Endothelial cell of umbilical vein (primary cell): ENCODE measurements around the gene R3HDML. TPM values are rescaled to one million over a fixed set of nuclear protein-coding genes. Genes with fewer than 3 reads are reported as not detected.

Source experiments
- BruUV-seq: library from RNA; stranded (reverse); fragments of 400-500 nt; replicated peaks from 2 replicates; lab custom pipeline; 2021; lab: Mats Ljungman, UMichigan
- CTCF ChIA-PET: fragments of 300-600, 350-600 bp; sonication (Branson Sonifier 250); formaldehyde crosslinking; loops from one replicate; lab custom pipeline; 2021; ENCODE audit warnings: antibody characterized with exemption, inconsistent platforms; lab: Charles Lee
- POLR2A ChIA-PET: fragments of 300-600, 350-600 bp; sonication (Branson Sonifier 250); formaldehyde crosslinking; loops from one replicate; lab custom pipeline; 2021; ENCODE audit warnings: antibody characterized with exemption, inconsistent platforms; lab: Charles Lee
- DNase-seq: peaks from one replicate; pipeline ENCODE4 v3.0.0-alpha.2; 2011; ENCODE audit warnings: low read depth, low spot score
- FAIRE-seq: peaks from 2 replicates; lab custom pipeline; 2011; peaks lifted over from hg19 to GRCh38; lab: Jason Lieb, UNC
- H2AFZ ChIP-seq: 2 replicates; pipeline ENCODE4 v1.6.0; 2012; ENCODE audit warnings: low read depth, low read length, control low read depth, inconsistent platforms
- H3K27ac ChIP-seq: 2 replicates; pipeline ENCODE4 v1.5.1; 2011; ENCODE audit warnings: low read depth, mild to moderate bottlenecking, control low read depth, low read length, moderate library complexity; ENCODE audit not compliant: insufficient read depth
- H3K27me3 ChIP-seq, 2 experiments: 2 replicates each; pipeline versions ENCODE4 v1.6.0 to v1.6.1; 2011; ENCODE audit warnings: low read length in 2 of 2, mixed read lengths in 1 of 2; ENCODE audit not compliant: control insufficient read depth in 2 of 2, insufficient read depth in 2 of 2
- H3K36me3 ChIP-seq, 2 experiments: 2 replicates in 1 of 2; 3 replicates in 1 of 2; pipeline ENCODE4 v1.5.1; 2011; ENCODE audit warnings: low read length in 2 of 2, mild to moderate bottlenecking in 1 of 2, moderate library complexity in 1 of 2; ENCODE audit not compliant: control insufficient read depth in 2 of 2, insufficient read depth in 2 of 2; ENCODE audit errors: extremely low read depth in 1 of 2
- H3K4me1 ChIP-seq: 3 replicates; pipeline ENCODE4 v1.5.1; 2011; ENCODE audit warnings: mild to moderate bottlenecking, low read length; ENCODE audit not compliant: control insufficient read depth, insufficient read depth; ENCODE audit errors: extremely low read depth
- H3K4me2 ChIP-seq: 2 replicates; pipeline ENCODE4 v1.6.1; 2011; ENCODE audit warnings: low read length, control low read depth, mixed read lengths; ENCODE audit not compliant: insufficient read depth
- H3K4me3 ChIP-seq, 3 experiments: fragments of 200-600 bp in 1 of 3; sonication (generic), shearing (Covaris generic) in 1 of 3; replicated peaks in 1 of 3; 2 replicates each; pipeline ENCODE4 v1.5.1; 2011 to 2016; ENCODE audit warnings: control low read depth in 3 of 3, low read length in 3 of 3, mild to moderate bottlenecking in 2 of 3, inconsistent platforms in 1 of 3, low read depth in 1 of 3, moderate library complexity in 1 of 3; ENCODE audit not compliant: insufficient read depth in 1 of 3
- H3K79me2 ChIP-seq: 2 replicates; pipeline ENCODE4 v1.6.0; 2012; ENCODE audit warnings: low read length, inconsistent platforms; ENCODE audit not compliant: control insufficient read depth, insufficient read depth
- H3K9ac ChIP-seq: replicated peaks from 2 replicates; pipeline ENCODE3; 2011; ENCODE audit warnings: low read length, control low read depth; ENCODE audit not compliant: insufficient read depth; ENCODE audit errors: extremely low read depth
- H3K9me1 ChIP-seq: replicated peaks from 3 replicates; pipeline ENCODE4 v1.6.0; 2011; ENCODE audit warnings: mild to moderate bottlenecking, low read length; ENCODE audit not compliant: control insufficient read depth, insufficient read depth; ENCODE audit errors: extremely low read depth
- H3K9me3 ChIP-seq: replicated peaks from 2 replicates; pipeline ENCODE4 v1.5.1; 2012; ENCODE audit warnings: low read length, inconsistent platforms; ENCODE audit not compliant: control insufficient read depth, insufficient read depth
- H4K20me1 ChIP-seq: replicated peaks from 2 replicates; pipeline ENCODE3; 2011; ENCODE audit warnings: mild to moderate bottlenecking, low read length; ENCODE audit not compliant: control insufficient read depth, insufficient read depth; ENCODE audit errors: extremely low read depth
- CTCF ChIP-seq, 2 donors: IDR thresholded peaks; 1 replicate in 1 of 2; 2 replicates in 1 of 2; pipeline ENCODE4 v1.5.1; 2011; ENCODE audit warnings: low read length in 2 of 2, mild to moderate bottlenecking in 2 of 2, moderate library complexity in 2 of 2, control low read depth in 1 of 2, inconsistent platforms in 1 of 2, low read depth in 1 of 2; ENCODE audit not compliant: insufficient read depth in 1 of 2; ENCODE audit errors: extremely low read depth in 1 of 2
- EZH2 ChIP-seq: IDR thresholded peaks from 2 replicates; pipeline ENCODE4 v1.6.1; 2012; ENCODE audit warnings: borderline replicate concordance, low read depth, mild to moderate bottlenecking, moderate library complexity, low read length, inconsistent platforms; ENCODE audit not compliant: severe bottlenecking
- GATA2 ChIP-seq: IDR thresholded peaks from 2 replicates; pipeline ENCODE4 v1.7.0; 2011; ENCODE audit warnings: low read depth, mild to moderate bottlenecking, moderate library complexity, mixed read lengths, low read length; ENCODE audit not compliant: insufficient read length, insufficient read depth
- JUN ChIP-seq: IDR thresholded peaks from 2 replicates; pipeline ENCODE4 v1.6.1; 2011; ENCODE audit warnings: borderline replicate concordance, low read depth; ENCODE audit not compliant: insufficient read length, insufficient read depth
- MAX ChIP-seq: IDR thresholded peaks from 2 replicates; pipeline ENCODE4 v1.6.1; 2011; ENCODE audit not compliant: insufficient read depth, insufficient read length
- MYC ChIP-seq: IDR thresholded peaks from one replicate; pipeline ENCODE4 v1.6.1; 2011; ENCODE audit warnings: mild to moderate bottlenecking, low read depth, low read length
- POLR2A ChIP-seq: IDR thresholded peaks from 2 replicates; pipeline ENCODE4 v1.6.1; 2012; ENCODE audit warnings: low read depth, mild to moderate bottlenecking, control low read depth, low read length
- POLR2AphosphoS5 ChIP-seq: IDR thresholded peaks from 2 replicates; pipeline ENCODE4 v1.6.1; 2012; ENCODE audit warnings: low read depth, mild to moderate bottlenecking, control low read depth, low read length, moderate library complexity; ENCODE audit not compliant: insufficient read depth
- dilution Hi-C: fragments of 300-500 bp; cut with MboI; formaldehyde crosslinking; loops from one replicate; pipeline ENCODE4 v1.15.0; 2019; ENCODE audit warnings: low sequenced_read_pairs; ENCODE audit not compliant: extremely low pct_ligation_motif_present
- intact Hi-C: fragments of 100-400 bp; cut with micrococcal nuclease; formaldehyde crosslinking; loops from one replicate; pipeline ENCODE4 v1.10.0; 2022
- polyA plus RNA-seq, 4 experiments: library from polyadenylated mRNA; depleted of rRNA in 3 of 4; stranded (reverse) in 3 of 4; unstranded in 1 of 4; fragments of >200 nt; gene quantifications; 2 replicates each; pipeline versions ENCODE4 v1.2.1 to v1.2.3, GENCODE V29; 2011 to 2012; ENCODE audit warnings: missing spikeins in 1 of 4
- total RNA-seq: library from RNA; stranded (reverse); gene quantifications from 2 replicates; pipeline ENCODE4 v1.2.3, GENCODE V29; 2021

R3HDML gene
- total and polyA plus RNA-seq, 2 donors (not counting 3 experiments of a cell fraction or from before 2014, with no cell fraction given): not detected

GRCh38 chr20:44342248-44342647 is 5.4 kb downstream of the R3HDML start:
- TF ChIP-seq POLR2A (no peak), GATA2 (no peak), JUN (no peak), EZH2 (no peak), MYC (no peak), CTCF (IDR thresholded peaks at IDR 0.05; ENCODE audit: extremely low read depth in 1 of 2, insufficient read depth in 1 of 2, low read depth in 1 of 2, low read length in 2 of 2) (no peak), POLR2AphosphoS5 (no peak), MAX (no peak)
- no peak overlapping the region for H2AFZ ChIP-seq

More at GRCh38 chr20:44342248-44342647, 5.4 kb downstream of the R3HDML start:
- Histone ChIP-seq H3K27me3 (no peaks in the 10 kb centered on the region), H3K79me2 (no peaks in the 10 kb centered on the region), H3K4me2 (no peak overlapping the region), H3K4me3 (no peak overlapping the region), H3K9me3 (no peaks in the 10 kb centered on the region), H3K27ac (no peak overlapping the region), H4K20me1 (no peaks in the 10 kb centered on the region), H3K4me1 (no peaks in the 10 kb centered on the region), H3K9me1 (no peaks in the 10 kb centered on the region), H3K36me3 (no peaks in the 10 kb centered on the region), H3K9ac (no peak overlapping the region)
- intact Hi-C loops (no loop called here), dilution Hi-C loops (no loop called here)
- FAIRE-seq: no peak
- ChIA-PET POLR2A (no interaction called here), CTCF (no interaction called here)
- DNase-seq: no peak
- BruUV-seq: no TSS peak
